GM11168 (cell line): Measurements from ENCODE around the gene PHLPP1.

Experiments used
- in situ Hi-C: fragments of 300-500 bp; cut with MboI; formaldehyde crosslinking; loops from one replicate; pipeline ENCODE4 v1.12.0; 2022; ENCODE audit warnings: low sequenced_read_pairs; ENCODE audit not compliant: unreplicated experiment

The PHLPP1 gene

DNA sequence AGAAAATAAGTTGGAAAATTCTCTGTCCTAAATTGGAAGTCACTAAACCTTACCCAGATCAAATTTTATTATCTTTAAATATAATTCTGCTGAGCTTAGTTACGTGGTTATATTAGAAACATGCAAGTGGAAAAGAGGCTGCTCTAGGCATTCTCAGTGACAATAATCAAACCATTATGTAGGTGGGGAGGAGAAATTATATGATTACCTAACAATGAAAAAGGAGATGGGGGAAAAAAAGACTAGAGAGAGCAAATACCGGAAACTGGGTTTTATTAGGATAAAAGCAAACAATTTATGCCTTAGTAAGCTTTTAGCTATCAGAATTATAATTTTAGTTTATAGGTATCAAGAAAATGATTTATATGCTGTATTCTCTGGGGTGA lies 53.2 kb downstream of the PHLPP1 start:
- in situ Hi-C loops: no loop called here

DNA sequence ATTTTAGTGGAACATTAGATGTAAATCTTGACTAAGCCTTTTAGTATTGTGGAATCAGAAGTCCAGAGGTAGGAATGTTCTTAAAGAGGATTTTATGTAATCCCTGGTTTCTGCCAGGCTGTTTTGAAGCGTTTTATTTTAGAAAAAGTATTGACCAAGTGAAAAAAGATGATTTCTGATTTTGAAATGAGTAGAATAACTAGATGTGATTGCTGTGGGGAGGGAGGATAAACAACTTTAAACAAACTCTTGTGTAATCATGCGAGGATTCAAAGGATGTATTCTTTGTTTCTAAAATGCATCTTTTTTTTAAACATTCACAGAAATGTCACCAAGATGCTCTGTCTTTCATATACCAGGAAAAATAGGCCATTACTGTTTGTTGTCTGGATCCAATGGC lies 53.9 kb downstream of the PHLPP1 start:
- in situ Hi-C loops: no loop called here

DNA sequence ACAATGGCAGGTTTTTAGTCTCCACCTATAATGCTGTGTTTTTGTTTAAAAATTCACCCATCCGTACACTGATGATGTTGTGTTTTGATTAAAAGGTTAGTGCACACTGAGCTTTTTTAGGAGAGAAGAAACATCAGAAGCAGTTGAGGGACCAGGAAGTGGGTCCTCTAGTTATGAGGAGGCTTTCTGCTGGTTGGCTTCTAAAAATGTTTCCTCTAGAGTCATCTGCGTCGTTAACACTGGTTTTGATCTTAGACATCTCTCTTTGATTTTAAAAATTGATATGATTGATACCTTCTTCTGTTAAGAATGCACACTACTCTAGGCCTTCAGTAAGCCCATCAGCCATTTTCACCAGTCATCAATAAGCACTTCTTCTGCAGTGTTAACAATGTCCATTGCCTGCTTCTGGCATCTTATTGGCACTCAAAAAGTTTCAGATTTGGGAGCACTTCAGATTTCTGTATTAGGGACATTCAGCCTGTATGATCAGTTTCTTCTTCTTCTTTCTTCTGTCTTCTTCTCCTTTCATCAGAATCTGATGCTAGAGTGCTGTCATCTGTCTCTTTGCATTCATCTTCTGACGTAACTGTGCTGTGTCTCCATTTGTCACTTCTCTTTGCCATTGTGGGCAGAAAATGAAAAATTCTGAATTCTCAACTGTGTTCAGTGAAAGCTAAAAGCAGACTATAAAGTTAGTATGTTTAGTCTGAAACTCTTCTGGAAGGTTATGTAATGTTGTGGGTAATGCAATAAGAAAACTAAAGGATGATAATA lies 56.3 kb downstream of the PHLPP1 start:
- in situ Hi-C loops: no loop called here

DNA sequence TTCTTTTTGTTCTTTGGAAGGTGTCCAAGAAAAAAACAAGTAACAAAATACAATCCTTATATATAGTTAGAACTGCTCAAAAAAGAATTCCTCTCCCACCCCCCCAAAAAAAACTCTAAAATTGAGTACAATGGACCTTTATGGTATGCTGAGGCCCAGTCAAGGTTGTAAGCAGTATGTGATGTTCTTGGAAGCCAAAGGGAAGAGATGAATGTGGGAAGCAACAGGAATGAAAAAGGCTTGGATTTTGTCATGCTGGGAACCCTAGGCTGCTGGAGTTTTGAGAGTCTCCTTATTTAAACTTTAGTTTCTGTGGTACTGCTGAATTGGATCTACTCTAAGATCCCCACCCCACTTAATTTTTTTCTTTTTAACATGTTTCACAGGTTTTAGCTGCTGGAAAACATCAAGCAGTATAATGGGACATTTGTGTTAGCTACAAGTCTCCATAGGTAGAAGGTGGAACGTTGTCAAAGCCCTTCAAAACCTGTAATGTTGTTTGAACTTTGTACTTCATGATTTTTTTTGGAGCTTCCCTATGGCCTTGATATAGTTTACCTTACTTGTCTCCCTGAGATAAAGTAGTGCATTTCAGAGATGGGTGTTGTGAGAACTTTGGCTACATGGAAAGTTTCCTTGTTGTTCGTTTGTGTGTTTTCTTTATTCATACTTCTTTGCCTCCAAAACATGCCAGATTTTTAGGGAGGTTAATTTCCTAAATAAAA lies 57.7 kb downstream of the PHLPP1 start:
- in situ Hi-C loops: no loop called here

DNA sequence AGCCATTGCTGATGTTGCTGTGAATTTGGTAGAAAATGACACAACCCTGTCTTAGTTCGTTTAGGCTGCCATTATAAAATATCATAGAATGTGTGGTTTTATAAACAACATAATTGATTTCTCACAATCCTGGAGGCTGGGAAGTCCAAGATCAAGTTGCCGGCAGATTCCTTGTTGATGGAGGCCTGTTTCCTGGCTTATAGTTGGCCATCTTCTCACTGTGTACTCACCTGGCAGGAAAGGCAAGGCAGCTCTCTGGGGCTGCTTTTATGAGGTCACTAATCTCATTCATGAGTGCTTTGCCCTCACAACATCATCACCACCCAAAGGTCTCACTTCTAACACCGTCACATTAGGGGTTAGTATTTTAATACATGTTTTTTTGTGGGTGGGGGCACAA lies 58.4 kb downstream of the PHLPP1 start:
- in situ Hi-C loops: no loop called here

DNA sequence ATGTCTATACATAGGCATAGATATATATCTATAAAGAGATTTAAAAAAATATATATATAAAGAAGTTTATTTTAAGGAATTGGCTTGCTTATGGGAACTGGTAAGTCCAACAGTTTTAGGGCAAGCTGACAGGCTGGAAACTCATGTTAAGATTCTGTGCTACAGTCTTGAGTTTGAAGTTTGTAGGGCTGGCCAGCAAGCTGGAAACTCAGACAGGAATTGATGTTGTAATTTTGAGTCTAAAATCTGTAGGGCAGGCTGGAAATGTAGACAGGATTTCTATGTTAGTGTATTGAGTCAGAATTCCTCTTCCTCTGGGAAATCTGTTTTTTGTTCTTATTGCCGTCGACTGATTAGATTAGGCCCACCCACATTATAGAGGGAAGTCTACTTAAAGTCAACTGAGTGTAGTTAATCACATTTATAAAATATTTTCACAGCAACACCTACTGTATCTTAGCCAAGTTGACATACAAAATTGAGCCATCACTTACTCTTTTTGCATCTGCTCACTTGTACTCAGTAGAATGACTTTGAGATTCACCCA lies 60.8 kb downstream of the PHLPP1 start:
- in situ Hi-C loops: no loop called here

DNA sequence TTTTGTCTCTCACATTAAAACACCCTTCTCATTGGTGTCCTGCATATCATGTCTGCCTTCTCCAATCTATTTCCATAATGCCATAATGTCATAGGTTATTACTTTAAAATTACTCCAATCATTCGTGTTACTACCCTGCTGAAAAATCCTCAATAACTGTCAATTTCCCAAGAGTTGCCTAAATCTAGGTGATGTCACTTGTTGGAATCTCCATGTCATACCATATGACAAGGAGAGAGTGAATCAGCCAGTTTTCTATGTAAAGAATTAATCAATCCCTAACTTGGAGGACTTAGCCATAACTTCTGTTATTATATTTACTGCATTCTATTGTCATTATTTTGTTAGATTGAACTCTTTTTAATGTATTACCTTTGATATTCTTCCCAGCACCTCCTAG lies 62.5 kb downstream of the PHLPP1 start:
- in situ Hi-C loops: no loop called here

DNA sequence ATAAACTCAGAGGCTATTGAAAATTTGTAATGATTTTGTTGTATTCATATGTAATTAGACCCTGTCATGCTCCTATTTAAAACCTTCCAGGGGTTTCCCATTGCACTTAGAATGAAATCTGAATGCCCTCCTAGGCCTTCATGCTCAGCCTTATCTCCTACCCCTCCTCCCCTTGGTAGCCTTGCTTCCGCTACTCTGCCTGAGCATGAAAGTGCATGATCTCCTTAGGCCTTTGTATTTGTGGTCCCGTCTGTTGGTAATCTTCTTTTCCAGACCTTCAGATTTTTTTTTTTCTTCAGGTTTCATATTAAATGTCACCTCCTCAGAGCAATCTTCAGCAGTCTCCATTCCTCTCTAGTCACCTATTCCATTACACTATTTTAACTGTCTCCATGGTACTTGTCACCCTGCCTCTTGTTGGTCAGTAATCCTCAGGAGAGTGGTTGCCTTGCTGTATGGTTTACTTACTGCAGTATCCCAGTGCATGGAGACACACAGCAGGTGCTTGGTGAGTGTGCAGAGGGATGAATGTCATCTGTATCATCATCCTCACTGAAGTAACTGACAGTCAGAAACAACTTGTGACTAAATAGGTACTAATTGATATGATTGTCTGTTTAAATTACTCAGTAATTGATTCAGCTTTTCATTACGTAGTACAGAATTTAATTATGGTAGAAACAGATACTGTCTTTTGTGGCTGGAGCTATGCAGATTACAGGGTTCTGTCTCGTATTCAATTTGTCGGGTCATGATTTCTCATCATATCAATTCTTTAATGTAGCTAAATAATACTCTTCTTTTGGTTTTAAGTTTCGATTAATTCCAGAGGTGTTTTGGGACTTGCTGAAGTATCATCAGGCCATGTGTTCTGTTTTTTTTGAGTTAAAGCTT lies 63.9 kb downstream of the PHLPP1 start:
- in situ Hi-C loops: no loop called here

DNA sequence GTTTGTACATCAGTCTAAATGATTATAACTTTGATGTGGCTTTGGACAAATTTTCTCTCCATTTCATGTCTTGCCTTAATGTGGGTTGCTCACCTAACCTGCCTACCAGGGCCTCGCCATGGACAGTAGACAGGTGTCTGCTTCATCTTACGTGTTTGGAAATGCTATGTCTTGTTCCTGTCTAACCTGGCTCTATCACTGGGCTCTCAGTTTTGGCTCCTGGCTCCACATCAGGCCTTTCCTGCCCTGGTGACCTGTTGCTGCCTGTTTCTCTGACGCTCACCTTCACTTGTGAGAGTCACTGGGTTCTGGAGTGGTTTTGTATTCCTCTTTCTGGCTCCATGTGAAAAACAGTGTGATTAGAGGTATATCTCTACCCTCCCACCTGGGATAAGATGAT lies 65.9 kb downstream of the PHLPP1 start:
- in situ Hi-C loops: no loop called here

DNA sequence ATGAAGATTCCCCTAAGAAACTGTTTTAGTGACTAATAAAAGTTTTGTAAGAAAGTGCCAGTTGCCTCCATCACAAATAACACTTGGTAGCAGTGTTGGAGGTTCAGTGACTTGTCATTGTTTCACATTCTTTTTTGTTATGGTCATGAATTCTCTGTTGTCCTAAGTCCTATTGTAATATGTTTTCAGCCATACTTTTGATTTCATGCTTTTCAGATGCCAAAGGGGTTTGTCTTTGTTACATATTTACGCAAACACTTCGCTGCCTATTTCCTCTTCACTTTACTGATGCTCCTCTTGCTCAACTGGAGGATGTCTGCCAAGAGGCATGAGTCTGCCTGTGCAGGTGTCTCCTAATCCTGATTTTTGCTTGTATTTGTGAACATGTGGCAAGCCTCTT lies 66.6 kb downstream of the PHLPP1 start:
- in situ Hi-C loops: no loop called here

DNA sequence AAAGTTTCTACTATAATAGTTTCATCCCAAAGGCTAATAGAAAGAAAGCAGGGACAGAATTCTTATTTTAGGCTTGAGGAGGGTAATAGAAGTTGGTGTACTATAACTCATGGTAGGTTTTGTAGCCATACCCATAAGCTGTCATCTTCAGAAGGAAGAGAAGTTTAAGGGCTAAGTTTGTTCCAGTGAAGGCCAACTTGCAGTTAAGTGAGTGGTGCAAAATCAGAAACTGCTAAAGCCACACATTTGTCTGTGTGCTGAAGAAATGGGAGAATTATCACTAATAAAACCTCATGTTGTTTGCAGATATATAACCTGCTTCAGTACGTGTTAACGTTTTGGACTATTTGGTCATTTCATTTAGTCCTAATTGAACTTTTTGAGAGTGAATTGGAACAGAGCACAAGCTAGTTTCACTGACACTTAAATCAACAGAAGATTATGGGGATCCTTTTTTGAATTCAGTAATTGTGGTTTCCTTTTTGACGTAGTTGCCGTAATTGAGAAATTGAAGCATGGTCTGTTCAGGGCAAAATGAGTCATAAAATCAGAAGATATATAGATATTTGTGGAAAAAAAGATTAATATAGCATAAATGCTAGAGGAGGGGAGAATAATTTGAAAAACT lies 69.1 kb downstream of the PHLPP1 start:
- in situ Hi-C loops: no loop called here

DNA sequence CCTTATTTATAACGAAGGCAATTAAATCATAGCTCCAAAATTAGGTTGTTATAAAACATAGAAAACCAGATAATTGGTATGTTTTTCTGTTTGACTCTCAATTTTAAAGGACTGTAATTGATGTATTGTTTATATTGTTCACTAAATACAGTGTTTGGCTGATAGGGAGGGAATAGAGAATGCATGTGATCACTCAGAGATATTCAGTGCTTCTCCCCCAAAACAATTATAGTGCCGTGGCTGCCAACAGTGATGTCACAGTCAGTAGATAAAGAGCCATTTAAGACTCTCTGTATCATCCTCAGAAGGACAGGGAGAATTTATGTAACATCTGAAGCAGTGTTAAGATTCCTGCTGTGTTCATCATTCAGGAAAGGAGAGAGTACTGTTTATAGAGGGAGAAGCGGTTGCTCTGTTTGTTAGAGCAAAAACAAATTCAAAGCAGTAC lies 69.6 kb downstream of the PHLPP1 start:
- in situ Hi-C loops: no loop called here

DNA sequence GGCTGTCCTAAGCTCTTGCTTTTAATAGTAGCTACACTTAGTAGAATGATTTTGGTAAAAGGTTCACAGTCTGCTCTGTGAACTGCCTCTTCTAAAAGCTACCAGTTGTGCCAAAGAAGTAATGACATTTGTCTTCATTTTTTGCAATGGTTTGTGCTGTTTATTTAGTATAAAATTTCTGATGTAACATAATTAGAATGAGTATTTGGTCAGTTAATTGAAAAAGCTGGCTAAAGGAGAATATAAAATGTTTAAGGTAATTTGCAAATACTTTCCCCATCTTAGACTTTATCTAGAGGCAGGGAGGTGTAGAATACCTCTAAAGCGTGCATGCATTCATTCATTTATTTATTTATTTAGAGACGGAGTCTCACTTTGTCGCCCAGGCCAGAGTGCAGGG lies 71.3 kb downstream of the PHLPP1 start:
- in situ Hi-C loops: no loop called here

DNA sequence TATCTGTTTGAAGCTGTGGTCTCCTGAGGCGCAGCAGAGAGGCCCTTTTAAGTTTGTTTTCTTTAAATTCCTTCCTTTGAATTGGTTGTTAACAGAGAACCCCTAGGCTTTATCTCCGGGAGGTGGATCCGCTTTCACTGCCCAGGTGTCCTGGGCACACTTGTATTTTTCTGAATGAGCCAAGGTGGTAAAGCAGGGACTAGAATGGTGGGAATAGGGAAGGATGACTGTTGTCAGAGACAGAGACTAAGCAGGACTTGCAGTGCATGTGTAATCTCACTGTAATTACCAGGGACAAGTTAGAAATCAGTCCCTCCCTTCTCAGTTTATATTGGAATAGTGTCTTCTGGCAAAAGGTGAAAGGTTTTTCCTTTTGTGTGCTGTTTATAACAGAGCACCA lies 72.8 kb downstream of the PHLPP1 start:
- in situ Hi-C loops: no loop called here

DNA sequence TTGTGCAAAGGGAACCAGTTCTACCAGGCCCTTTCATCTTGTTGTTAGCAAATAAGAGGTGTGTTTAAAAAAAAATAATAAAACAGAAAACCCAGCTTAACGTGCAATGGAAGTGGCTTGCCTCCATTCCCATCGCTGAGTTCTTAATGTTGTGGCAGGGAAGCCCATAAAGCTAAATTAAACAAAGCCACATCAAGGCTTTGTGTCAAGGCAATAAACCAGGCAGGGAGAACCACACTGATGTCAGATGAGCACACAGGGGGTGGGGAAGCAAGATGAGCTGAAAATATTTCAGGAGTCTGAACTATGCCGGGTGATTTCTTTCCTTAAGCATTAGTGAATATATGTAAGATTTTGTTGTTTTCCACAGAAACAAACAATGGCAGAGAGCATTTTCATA lies 73.5 kb downstream of the PHLPP1 start:
- in situ Hi-C loops: no loop called here

DNA sequence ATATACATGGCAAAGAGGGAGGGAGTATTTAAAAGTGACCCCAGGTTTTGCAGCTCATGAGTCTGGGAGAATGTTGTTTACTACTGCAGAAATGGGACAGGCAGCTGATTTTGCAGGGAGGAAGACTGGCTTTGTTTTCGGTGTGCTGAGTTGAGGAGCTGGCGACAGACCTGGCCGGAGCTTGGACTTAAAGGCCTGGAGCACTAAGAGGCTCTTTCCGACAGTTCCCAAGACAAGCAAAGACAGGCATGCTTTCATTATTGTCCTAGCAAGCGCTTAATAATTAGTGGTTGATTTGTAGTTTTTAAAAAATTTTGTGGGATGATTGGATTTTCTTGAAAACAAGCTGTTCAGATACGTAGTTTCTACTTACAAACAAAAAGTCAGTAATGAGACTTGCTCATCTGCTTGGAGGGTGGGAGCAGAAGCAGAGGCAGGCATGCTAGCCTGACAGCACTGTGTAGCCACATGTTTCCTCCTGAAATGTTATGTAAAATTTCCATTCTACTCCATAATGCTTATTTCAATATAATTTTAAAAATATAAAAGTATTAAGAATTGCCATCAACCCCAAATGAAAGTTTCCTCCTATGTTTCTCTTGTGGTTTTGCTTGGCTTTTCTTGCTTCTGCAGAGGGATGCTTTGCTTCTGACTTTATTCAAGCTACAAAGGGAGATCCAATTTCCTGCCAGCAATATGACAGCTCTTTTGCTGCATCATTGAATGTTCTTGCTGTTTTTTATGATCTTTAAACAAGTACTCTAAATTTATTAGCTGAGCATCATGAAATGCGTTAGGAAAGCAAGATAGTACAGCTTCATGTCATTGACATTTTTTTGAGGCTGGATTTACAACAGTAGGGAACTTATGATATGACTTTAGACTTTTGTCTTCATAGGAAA lies 75.8 kb downstream of the PHLPP1 start:
- in situ Hi-C loops: no loop called here

DNA sequence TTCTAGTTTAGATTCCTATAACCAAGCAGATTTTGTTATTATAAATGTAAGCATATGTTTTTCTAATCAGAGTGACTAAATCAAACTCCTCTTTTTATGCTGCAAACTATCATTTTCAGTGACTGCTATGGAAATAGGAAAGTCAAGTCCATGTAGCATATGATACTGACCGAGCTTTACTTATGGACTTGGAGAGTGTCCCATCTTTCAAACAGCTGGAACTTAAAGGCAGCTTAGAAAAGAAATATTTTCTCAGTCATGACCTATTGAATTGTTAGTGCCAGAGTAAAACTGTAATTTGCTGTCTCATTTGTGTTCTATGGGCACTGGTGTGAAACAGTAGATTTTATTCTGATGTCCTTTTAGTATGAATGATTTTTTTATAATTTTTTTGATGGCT lies 76.7 kb downstream of the PHLPP1 start:
- in situ Hi-C loops: no loop called here

DNA sequence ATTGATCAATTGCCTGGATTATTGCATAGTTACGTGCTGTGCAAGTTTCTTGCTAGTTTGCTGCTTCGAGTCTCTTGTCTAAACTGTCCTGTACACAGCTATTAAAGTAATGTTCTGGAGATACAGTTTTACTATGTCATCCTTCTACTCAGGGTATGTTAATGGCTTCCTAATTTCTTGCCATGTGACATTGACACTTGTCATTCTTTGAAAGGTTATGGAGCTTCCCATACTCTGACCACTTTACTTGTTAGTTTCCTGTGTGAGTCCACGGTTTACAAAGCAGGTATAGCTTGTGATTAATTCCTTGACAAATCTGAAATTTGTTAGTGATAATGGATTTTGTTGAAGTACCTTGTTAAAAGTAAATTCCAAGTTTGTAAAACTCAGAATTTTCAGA lies 80.5 kb downstream of the PHLPP1 start:
- in situ Hi-C loops: no loop called here

DNA sequence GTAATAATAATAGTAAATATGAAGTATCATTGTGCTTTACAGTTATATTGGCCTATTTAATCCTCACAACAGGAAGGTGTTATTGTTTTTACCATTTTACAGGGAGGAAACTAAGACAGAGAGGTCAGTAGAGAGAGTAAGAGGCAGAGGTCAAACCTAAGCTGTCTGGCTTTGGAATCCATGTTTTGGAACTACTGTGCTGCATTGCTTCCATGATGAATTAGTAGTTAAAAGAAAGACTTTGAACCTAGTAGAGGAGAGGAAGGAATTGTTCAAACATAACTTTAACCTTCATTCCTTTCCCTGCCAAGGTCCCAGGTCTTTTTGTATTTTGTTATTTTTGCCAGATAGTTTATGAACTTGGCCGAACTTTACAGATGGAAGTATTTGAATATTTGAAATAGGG lies 80.9 kb downstream of the PHLPP1 start:
- in situ Hi-C loops: no loop called here
